HG03280 (cell line): Measurements from ENCODE around the gene RRP8.

Source experiments
- ATAC-seq: cut with Tn5 transposase; IDR thresholded peaks from one replicate; pipeline ENCODE4 v1.9.1; 2021; ENCODE audit warnings: mild to moderate bottlenecking, moderate library complexity; ENCODE audit not compliant: unreplicated experiment

The RRP8 gene

GRCh38 chr11:6619004-6619745, 15.8 kb upstream of the RRP8 start, which contains the start of gene TPP1:
Gene TPP1, minus strand, starts transcription at chr11:6619422. Its CDS starts 22 bp downstream, at chr11:6619400.
- ATAC-seq: peak; percentile 99

- ATAC-seq: no peak
Measured at GRCh38 chr11:6618117-6619003, 14.9 kb upstream of the RRP8 start.

DNA sequence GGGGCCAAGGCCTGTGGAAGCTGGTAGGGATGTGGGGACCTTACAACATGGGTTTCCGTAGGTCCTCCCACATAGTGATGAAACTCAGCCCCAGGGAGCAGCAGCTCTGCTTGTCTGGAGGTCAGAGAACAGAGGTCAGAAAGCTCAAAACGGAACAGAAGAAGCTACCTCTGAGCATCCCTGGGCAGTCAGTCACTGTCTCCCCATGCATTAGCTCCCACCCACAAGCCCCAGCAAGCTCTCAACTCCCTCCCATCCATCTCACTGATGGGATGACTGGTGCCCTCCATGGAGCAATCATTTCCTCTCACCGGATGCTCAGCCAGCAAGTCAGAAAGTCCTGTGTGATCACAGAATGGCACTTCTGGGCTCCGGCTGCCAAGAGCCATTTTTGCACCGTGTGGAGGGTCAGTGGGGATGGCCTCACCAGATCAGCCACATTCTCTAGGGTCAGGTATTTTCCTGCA, 13.9 kb upstream of the RRP8 start:
- ATAC-seq: no peak

DNA sequence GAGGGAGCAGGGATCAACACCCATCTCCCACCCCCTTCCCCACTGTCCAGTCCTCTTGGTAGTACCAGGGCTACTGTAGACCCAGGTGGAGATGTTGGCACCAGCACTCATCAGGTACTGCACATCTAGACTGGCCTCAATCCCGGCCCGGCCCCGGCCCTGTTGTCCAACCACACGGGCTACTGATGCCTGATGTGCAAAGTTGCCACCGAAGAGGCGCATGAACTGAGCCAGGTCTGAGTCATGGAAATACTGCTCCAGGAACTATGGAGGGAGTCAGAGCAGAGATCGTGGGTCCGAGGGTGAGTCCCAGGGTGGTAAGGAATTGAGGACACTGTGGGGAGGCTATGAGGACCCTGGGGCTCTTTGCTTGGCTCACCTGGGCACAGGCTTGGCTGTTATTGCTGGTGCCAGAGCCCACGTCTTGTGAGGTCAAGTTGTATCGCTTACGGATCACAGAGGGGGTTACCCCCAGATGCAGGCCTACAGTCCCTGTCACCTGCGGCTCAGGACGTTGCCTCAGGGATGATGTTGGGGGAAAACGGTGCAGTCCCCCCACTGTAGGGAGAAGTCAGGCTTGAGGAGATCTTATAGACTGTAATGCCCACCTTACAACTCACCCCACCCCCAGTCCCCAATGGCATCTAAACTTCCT, 13.3 kb upstream of the RRP8 start:
- no peak for ATAC-seq

- no peak for ATAC-seq
Measured at GRCh38 chr11:6615882-6616585, 12.6 kb upstream of the RRP8 start.

- no peak for ATAC-seq
Measured at GRCh38 chr11:6615046-6615445, 11.6 kb upstream of the RRP8 start.

DNA sequence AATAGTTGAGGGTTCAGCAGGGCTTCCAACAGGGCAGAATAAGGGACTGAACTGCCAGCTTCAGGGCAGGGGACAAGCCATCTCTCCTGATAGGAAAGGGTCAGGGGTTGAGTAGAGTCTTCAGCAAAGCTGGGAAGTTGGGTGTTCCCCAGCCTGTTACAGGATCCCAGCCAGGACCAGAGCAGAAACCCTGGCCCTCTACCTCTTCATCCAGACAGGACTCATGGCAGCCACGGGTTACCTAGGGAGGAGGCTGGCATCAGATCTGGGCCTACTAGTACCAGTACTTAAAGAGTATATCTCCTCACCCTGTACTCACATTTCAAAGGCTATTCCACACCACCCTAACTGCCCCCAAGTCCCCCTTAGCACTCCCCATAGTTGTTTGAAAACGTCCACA, 11.0 kb upstream of the RRP8 start:
- ATAC-seq: no peak

- no peak for ATAC-seq
Measured at GRCh38 chr11:6613496-6613895, 10.1 kb upstream of the RRP8 start.

GRCh38 chr11:6612213-6613041, 9.0 kb upstream of the RRP8 start, which contains the start of gene TAF10:
Gene TAF10, minus strand, starts transcription at chr11:6612216. Its CDS starts 27 bp downstream, at chr11:6612189.
- peak; percentile 88 for ATAC-seq

GRCh38 chr11:6611963-6612212, 8.5 kb upstream of the RRP8 start:
- peak; percentile 21 for ATAC-seq

- ATAC-seq: no peak
Measured at GRCh38 chr11:6611092-6611962, 7.9 kb upstream of the RRP8 start.

GRCh38 chr11:6610591-6610990, 7.2 kb upstream of the RRP8 start:
- ATAC-seq: no peak

DNA sequence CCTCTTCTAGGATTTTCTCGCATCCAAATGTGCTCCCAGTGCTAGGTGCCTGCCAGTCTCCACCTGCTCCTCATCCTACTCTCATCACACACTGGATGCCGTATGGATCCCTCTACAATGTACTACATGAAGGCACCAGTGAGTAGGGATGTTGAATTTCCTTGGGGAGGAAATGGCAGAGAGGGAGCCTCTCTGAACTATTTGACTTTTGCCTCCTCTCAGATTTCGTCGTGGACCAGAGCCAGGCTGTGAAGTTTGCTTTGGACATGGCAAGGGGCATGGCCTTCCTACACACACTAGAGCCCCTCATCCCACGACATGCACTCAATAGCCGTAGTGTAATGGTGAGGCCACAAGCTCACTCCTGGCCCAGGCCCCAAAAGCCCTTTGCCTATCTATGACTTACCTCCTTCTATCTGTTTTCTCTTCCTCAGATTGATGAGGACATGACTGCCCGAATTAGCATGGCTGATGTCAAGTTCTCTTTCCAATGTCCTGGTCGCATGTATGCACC, 6.1 kb upstream of the RRP8 start:
- ATAC-seq: no peak

GRCh38 chr11:6608726-6609501, 5.5 kb upstream of the RRP8 start:
- no peak for ATAC-seq

- ATAC-seq: no peak
Measured at GRCh38 chr11:6608011-6608410, 4.6 kb upstream of the RRP8 start.

- ATAC-seq: no peak
Measured at GRCh38 chr11:6607190-6607795, 3.9 kb upstream of the RRP8 start.

DNA sequence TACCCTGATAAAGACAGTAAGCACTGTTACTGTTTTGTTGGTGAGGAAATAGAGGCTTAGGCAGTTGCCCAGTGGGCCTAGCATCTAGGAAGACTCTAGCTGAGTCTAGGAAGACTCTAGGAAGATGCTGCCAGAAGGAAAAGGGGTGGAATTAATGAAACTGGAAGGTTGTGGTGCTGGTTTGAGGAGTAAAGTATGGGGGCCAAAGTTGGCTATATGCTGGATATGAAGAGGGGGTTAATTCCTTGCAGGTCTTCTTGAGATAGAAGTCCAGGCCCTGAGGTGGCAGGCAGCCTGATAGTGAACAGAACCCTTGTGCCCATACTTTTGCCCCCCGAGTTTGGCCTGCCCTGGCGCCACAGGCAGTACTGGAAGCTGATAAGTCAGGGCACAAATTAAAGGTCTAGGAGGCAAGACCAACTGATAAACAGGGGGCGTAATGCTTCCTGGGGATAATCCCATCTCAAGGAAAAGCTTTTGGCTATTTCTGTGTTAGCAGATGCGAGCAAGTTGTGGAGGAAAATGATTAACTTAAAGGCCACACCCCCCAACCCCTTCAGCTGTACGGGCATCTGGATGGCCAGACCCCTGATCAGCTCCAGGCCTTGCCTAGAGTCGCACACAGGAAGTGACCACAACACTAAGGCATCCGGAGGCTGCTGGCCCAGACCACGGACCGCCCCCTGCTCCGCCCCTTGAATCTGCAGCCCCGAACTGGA, 3.2 kb upstream of the RRP8 start:
- no peak for ATAC-seq
